H1 (cell line): ENCODE results near the gene CBX2. TPM values are rescaled to one million over a fixed set of nuclear protein-coding genes. Genes with fewer than 3 reads are reported as not detected.

Source experiments
- EGR1 ChIP-seq: IDR thresholded peaks from 2 replicates; pipeline ENCODE4 v1.6.1; 2011; ENCODE audit warnings: low read depth, low read length, borderline replicate concordance
- polyA plus RNA-seq, 7 experiments: library from polyadenylated mRNA; depleted of rRNA in 3 of 7; stranded (reverse) in 5 of 7; unstranded in 2 of 7; fragments of >200 nt in 5 of 7; fragments of 200-250 nt in 2 of 7; gene quantifications; 1 replicate in 5 of 7; 2 replicates in 1 of 7; 4 replicates in 1 of 7; pipeline versions ENCODE4 v1.2.1 to v1.2.3, GENCODE V29; 2011 to 2013; ENCODE audit warnings: missing spikeins in 2 of 7, mixed read lengths in 2 of 7
- total RNA-seq: library from RNA; stranded (reverse); fragmentation: NEBNext Ultra II Directional; extraction: Animal tissue kit (Norgen Biotek cat#: 25700); gene quantifications from 2 replicates; pipeline ENCODE4 v1.2.1, GENCODE V29; 2021
- TF ChIP-seq, protein P1 (sequence below): IDR thresholded peaks from 2 replicates; pipeline ENCODE4 v1.6.1; 2011; ENCODE audit warnings: low read length, improper control_type of control experiment

The CBX2 gene
- total and polyA plus RNA-seq, 2 of the 8 experiments (the other 6 are each of a cell fraction or from before 2014, with no cell fraction given): 64.3 to 83.9 TPM

- TF ChIP-seq, protein P1, sequence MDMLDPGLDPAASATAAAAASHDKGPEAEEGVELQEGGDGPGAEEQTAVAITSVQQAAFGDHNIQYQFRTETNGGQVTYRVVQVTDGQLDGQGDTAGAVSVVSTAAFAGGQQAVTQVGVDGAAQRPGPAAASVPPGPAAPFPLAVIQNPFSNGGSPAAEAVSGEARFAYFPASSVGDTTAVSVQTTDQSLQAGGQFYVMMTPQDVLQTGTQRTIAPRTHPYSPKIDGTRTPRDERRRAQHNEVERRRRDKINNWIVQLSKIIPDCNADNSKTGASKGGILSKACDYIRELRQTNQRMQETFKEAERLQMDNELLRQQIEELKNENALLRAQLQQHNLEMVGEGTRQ: no peak
- no peak for TF ChIP-seq EGR1
These were observed 29.1 kb downstream of the CBX2 start (continued) for GRCh38 chr17:79806863-79807720.
